ENCODE results near the gene CADM4.

The CADM4 gene

GRCh38 chr19:43586346-43586745 is 53.3 kb downstream of the CADM4 start:
- no peak for DNase-seq (ENCODE audit: low read depth in 2 of 2)

DNA sequence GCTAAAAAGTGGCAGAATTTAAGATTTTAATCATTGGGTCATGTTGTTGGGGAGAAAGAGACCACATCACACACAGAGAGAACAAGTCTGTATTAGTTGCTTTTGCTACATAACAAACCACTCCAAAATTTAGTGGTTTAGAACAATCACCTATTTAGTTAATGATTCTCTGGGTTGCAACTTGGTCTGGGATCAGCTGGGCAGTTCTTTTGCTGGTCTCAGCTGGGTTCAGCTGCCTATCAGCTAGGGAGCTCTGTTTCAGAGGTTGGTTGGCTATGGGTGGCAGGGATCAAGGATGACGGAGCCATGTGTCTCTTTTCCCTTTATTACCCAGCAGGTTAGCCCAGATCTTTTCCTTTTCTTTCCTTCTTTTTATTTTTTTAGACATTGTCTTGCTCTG is 55.2 kb downstream of the CADM4 start:
- no peak for DNase-seq (ENCODE audit: low read depth in 2 of 2)

DNA sequence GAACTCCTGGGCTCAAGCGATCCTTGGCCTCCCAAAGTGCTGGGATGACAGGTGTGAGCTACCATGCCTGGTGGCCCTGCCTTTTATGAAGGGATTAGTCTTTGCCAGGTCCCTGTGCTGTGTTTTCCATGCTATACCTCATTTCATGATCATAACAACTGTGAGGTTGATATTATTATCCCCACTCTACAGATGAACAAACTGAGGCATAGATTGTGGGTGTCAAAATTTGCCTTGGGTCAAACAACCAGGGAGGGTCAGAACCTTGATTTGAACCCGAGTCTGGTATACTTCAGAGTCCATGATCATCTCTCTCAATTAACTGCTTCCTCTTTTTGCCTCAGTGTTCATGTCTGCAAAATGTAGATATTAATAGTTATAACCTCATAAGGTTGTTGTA is 57.2 kb downstream of the CADM4 start:
- DNase-seq (ENCODE audit: low read depth in 2 of 2): no peak

- no peak for DNase-seq (ENCODE audit: low read depth in 2 of 2)
These were observed 58.2 kb downstream of the CADM4 start for GRCh38 chr19:43581467-43581866.

- no peak for DNase-seq (ENCODE audit: low read depth in 2 of 2)
These were observed 60.9 kb downstream of the CADM4 start for GRCh38 chr19:43578787-43579186.

DNA sequence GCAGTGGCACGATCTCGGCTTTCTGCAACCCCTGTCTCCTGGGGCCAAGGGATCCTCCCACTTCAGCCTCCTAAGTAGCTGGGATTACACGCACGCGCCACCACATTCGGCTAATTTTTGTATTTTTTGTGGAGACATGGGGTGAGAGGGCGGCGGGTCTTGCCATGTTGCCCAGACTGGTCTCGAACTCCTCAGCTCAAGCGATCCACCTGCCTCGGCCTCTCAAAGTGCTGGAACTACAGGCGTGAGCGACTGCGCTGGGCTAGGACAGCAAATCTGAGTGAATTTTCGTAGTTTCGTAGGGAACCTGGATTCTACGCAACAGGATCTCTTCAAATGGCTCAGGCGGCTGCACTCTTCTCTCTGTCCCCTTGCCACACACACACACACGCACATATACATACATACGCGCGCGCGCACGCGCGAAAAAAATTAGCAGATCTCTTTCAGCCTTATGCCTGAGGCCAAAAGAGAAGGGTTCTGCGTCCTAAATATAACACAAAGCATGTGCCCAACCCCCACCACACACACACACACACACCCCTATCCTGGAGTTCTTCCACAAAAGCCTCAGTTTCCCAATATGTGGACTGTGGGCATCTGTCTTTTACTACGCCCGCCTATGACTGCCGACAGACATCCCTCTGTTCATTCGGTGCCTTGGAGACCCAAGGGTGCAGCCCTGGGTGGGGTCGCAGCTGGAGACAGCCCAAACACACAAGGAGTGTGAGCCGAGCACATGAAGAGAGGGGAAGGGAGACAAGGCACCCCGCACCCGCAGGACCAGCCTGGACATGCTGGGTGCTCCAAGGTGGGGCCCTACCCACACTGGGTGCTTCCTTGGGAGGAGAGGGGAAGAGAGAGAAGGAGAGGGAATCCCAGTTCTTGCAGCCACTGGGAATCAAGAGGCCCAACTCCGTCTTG is 63.4 kb downstream of the CADM4 start:
- no peak for DNase-seq (ENCODE audit: low read depth in 2 of 2)

GRCh38 chr19:43575156-43575950 is 64.3 kb downstream of the CADM4 start, which contains the start of the genes PINLYP and XRCC1:
TSS of gene PINLYP (plus strand) at chr19:43575801. CDS start at chr19:43577192, 1,391 bp downstream.
TSS of gene XRCC1 (minus strand) at chr19:43575527. CDS start at chr19:43575458, 69 bp downstream.
- DNase-seq (ENCODE audit: low read depth in 2 of 2): peak; percentile 90 to 92

- no peak for DNase-seq (ENCODE audit: low read depth in 2 of 2)
These were observed 65.1 kb downstream of the CADM4 start for GRCh38 chr19:43574424-43575155.

Measured in activated CD8-positive, alpha-beta memory T cell treated with anti-CD3 and anti-CD28 coated beads for 4 hours (primary cell).